A673 (cell line): Measurements from ENCODE around the gene LTN1. TPM values are rescaled to one million over a fixed set of nuclear protein-coding genes. Genes with fewer than 3 reads are reported as not detected.

Source experiments
- Bru-seq: library from RNA; stranded (reverse); fragments of 400-500 nt; gene quantifications from one replicate; lab custom pipeline; 2021; lab: Mats Ljungman, UMichigan
- BruChase-seq, 2 experiments: library from RNA; stranded (reverse); fragments of 400-500 nt; gene quantifications; one replicate each; lab custom pipeline; 2021; lab: Mats Ljungman, UMichigan
- BruUV-seq: library from RNA; stranded (reverse); fragments of 400-500 nt; replicated peaks from 2 replicates; lab custom pipeline; 2021; lab: Mats Ljungman, UMichigan
- CTCF ChIA-PET: fragments of 300-600 bp; sonication (Branson Sonifier 250); formaldehyde crosslinking; loops from one replicate; lab custom pipeline; 2022; ENCODE audit warnings: antibody characterized with exemption; lab: Charles Lee
- POLR2A ChIA-PET: fragments of 300-600 bp; sonication (Branson Sonifier 250); formaldehyde crosslinking; loops from one replicate; lab custom pipeline; 2022; ENCODE audit warnings: antibody characterized with exemption; ENCODE audit not compliant: low non-redundant PET; lab: Charles Lee
- DNase-seq: peaks from one replicate; pipeline ENCODE4 v3.0.0-alpha.2; 2015; ENCODE audit warnings: low spot score
- H3K27ac ChIP-seq: fragments of 200-600 bp; sonication (generic); 2 replicates; pipeline ENCODE4 v1.5.1; 2016; ENCODE audit warnings: mixed run types, low read depth, mild to moderate bottlenecking, mixed read lengths, antibody characterized with exemption, low read length; ENCODE audit not compliant: poor library complexity, severe bottlenecking
- H3K27me3 ChIP-seq: fragments of 200-600 bp; sonication (generic); replicated peaks from 2 replicates; pipeline ENCODE4 v1.6.1; 2017; ENCODE audit warnings: mixed run types, low read depth, mild to moderate bottlenecking, mixed read lengths, antibody characterized with exemption, low read length; ENCODE audit not compliant: insufficient read depth, poor library complexity
- H3K36me3 ChIP-seq: fragments of 200-600 bp; sonication (generic); 2 replicates; pipeline ENCODE4 v1.6.1; 2016; ENCODE audit warnings: mixed run types, mild to moderate bottlenecking, mixed read lengths, antibody characterized with exemption, low read length; ENCODE audit not compliant: insufficient read depth, poor library complexity, severe bottlenecking
- H3K4me1 ChIP-seq: fragments of 200-600 bp; sonication (generic); 2 replicates; pipeline ENCODE4 v1.6.1; 2017; ENCODE audit warnings: mixed run types, mild to moderate bottlenecking, mixed read lengths, antibody characterized with exemption, low read length; ENCODE audit not compliant: insufficient read depth, poor library complexity, severe bottlenecking
- H3K4me3 ChIP-seq: fragments of 200-600 bp; sonication (generic); 2 replicates; pipeline ENCODE4 v1.5.1; 2016; ENCODE audit warnings: low read depth, mixed run types, mild to moderate bottlenecking, mixed read lengths, low read length; ENCODE audit not compliant: poor library complexity, severe bottlenecking
- H3K9me3 ChIP-seq: fragments of 200-600 bp; sonication (generic); 2 replicates; pipeline ENCODE4 v1.6.1; 2016; ENCODE audit warnings: mixed run types, low read depth, mild to moderate bottlenecking, mixed read lengths, antibody characterized with exemption, low read length; ENCODE audit not compliant: poor library complexity, severe bottlenecking
- EZH2 ChIP-seq: fragments of 200-600 bp; sonication (generic); IDR thresholded peaks from 2 replicates; pipeline ENCODE4 v1.6.1; 2017; ENCODE audit warnings: borderline replicate concordance, low read depth, mild to moderate bottlenecking, mixed read lengths, antibody characterized with exemption, low read length; ENCODE audit not compliant: poor library complexity, severe bottlenecking
- intact Hi-C: fragments of 100-400 bp; cut with micrococcal nuclease; formaldehyde crosslinking; loops from one replicate; pipeline ENCODE4 v1.10.0; 2022; ENCODE audit not compliant: unreplicated experiment
- long read RNA-seq: library from polyadenylated mRNA; stranded (forward); transcript quantifications from one replicate; pipeline ENCODE4 v2.0.0, GENCODE V29; 2022
- total RNA-seq: library from RNA; stranded (reverse); gene quantifications from 2 replicates; pipeline ENCODE4 v1.2.3, GENCODE V29; 2021
- TF ChIP-seq, protein P1 (sequence below): fragments of 300-800, 200-600 bp; sonication (generic); conservative IDR thresholded peaks from 2 replicates; pipeline ENCODE4 v1.5.1; 2017; ENCODE audit warnings: low read depth, mild to moderate bottlenecking, antibody characterized with exemption, low read length, moderate library complexity, mixed read lengths

The LTN1 gene, protein sequence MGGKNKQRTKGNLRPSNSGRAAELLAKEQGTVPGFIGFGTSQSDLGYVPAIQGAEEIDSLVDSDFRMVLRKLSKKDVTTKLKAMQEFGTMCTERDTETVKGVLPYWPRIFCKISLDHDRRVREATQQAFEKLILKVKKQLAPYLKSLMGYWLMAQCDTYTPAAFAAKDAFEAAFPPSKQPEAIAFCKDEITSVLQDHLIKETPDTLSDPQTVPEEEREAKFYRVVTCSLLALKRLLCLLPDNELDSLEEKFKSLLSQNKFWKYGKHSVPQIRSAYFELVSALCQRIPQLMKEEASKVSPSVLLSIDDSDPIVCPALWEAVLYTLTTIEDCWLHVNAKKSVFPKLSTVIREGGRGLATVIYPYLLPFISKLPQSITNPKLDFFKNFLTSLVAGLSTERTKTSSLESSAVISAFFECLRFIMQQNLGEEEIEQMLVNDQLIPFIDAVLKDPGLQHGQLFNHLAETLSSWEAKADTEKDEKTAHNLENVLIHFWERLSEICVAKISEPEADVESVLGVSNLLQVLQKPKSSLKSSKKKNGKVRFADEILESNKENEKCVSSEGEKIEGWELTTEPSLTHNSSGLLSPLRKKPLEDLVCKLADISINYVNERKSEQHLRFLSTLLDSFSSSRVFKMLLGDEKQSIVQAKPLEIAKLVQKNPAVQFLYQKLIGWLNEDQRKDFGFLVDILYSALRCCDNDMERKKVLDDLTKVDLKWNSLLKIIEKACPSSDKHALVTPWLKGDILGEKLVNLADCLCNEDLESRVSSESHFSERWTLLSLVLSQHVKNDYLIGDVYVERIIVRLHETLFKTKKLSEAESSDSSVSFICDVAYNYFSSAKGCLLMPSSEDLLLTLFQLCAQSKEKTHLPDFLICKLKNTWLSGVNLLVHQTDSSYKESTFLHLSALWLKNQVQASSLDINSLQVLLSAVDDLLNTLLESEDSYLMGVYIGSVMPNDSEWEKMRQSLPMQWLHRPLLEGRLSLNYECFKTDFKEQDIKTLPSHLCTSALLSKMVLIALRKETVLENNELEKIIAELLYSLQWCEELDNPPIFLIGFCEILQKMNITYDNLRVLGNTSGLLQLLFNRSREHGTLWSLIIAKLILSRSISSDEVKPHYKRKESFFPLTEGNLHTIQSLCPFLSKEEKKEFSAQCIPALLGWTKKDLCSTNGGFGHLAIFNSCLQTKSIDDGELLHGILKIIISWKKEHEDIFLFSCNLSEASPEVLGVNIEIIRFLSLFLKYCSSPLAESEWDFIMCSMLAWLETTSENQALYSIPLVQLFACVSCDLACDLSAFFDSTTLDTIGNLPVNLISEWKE (N-terminal part only)
- total RNA-seq = 23.7 and 25.3 TPM in 2 replicates
- Bru-seq, nascent RNA = percentile 84 among the genes with signal in this experiment
- BruChase-seq, experiment 1, labeled RNA remaining after a 2-hour chase = percentile 84 among the genes with signal in this experiment
- percentile 85 among the genes with signal in this experiment for BruChase-seq, experiment 2, labeled RNA remaining after a 6-hour chase
- long read RNA-seq, full-length matches to known transcripts = 14 of 29 reads
- long read RNA-seq, partial matches to known transcripts = 5 of 29 reads
- long read RNA-seq, other reads (novel, unspliced or antisense) = 10 of 29 reads

DNA sequence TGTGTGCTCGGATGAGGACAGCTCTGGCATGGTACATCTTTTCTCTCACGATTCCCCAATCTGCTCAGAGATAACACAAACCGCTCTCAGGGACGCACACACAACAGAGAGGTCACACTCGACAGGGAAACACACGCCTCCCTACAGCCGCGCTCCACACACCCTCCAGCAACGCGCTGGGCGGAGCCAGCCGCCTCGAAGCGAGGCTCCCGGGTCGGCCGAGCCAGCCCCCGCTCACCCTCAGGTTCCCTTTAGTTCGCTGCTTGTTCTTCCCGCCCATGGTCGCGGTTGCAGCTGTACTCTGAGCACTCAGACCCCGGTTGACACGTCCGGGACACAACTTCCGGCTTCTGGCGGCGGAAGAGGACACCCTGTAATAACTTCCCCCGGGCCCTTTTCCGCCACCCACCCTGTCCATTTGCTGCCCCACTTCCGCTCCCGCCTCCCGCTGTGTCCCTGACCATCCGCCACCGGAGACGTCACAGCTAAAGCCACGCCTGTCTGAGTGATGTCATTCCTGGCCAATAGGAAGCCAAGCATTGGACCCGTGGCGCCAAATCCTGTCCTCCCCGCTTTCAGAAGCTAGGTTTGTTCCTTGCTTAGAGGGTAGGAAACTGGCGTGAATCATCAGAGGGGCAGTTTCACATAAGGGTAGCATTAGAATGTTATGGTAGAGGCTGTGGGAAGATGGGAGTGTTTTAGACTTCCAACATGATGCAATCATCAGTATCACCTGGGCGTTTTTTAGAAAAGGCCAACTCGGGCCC lies at the start of gene LTN1:
Gene LTN1 (minus strand): TSS at position 352 of the 767 bp plus-strand sequence. CDS start 72 bp downstream, at position 280.
- H3K27me3 ChIP-seq = no peaks in the 10 kb centered on the region
- H3K27ac ChIP-seq = peak within 1 kb of the TSS; percentile 74
- H3K36me3 ChIP-seq = no peaks in the 10 kb centered on the region
- ChIA-PET CTCF (no interaction called here), POLR2A (interaction anchor here (0.6 to 1.3 kb wide), 3 partner anchors 8 to 1040 kb away, joined by 3 to 8 read pairs (median 3); no protein-coding TSS in a partner anchor)
- H3K9me3 ChIP-seq = no peaks in the 10 kb centered on the region
- DNase-seq = peak; percentile 99
- TF ChIP-seq, protein P1, sequence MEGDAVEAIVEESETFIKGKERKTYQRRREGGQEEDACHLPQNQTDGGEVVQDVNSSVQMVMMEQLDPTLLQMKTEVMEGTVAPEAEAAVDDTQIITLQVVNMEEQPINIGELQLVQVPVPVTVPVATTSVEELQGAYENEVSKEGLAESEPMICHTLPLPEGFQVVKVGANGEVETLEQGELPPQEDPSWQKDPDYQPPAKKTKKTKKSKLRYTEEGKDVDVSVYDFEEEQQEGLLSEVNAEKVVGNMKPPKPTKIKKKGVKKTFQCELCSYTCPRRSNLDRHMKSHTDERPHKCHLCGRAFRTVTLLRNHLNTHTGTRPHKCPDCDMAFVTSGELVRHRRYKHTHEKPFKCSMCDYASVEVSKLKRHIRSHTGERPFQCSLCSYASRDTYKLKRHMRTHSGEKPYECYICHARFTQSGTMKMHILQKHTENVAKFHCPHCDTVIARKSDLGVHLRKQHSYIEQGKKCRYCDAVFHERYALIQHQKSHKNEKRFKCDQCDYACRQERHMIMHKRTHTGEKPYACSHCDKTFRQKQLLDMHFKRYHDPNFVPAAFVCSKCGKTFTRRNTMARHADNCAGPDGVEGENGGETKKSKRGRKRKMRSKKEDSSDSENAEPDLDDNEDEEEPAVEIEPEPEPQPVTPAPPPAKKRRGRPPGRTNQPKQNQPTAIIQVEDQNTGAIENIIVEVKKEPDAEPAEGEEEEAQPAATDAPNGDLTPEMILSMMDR = no peak
- no peak for TF ChIP-seq EZH2
- peak within 1 kb of the TSS; percentile 68 for H3K4me3 ChIP-seq
- H3K4me1 ChIP-seq = no peaks in the 10 kb centered on the region
- no TSS peak for BruUV-seq
- intact Hi-C loops = no loop called here

DNA sequence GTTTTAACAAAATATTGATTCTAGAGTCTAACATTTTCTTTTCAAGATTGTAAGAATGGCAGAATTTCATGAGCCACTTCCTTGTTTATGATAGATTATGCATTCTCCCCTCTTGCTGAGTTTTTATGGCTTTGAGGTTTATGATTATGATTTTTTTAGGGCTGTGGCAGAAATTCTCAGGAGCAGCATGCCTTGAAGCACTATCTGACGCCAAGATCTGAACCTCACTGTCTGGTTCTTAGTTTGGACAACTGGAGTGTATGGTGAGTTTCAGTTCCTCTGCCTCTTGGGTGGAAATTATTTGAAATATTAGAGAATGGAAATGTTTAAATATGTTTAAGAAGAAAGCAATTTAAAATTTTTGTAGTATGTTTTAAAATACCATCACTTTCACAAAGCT lies 42.0 kb upstream of the LTN1 start:
- no peaks in the 10 kb centered on the region for H3K27me3 ChIP-seq
- peaks cover 76% of the 10 kb centered on the region for H3K36me3 ChIP-seq
- H3K27ac ChIP-seq = no peak overlapping the region
- H3K9me3 ChIP-seq = no peaks in the 10 kb centered on the region
- H3K4me1 ChIP-seq = no peaks in the 10 kb centered on the region
- no peak overlapping the region for H3K4me3 ChIP-seq
- intact Hi-C loops = no loop called here
- BruUV-seq = no TSS peak
- ChIA-PET CTCF (no interaction called here), POLR2A (no interaction called here)
- TF ChIP-seq, protein P1 = no peak
- no peak for TF ChIP-seq EZH2
- DNase-seq = no peak
